ENCODE results near the gene PLXDC2.

Gene PLXDC2

DNA sequence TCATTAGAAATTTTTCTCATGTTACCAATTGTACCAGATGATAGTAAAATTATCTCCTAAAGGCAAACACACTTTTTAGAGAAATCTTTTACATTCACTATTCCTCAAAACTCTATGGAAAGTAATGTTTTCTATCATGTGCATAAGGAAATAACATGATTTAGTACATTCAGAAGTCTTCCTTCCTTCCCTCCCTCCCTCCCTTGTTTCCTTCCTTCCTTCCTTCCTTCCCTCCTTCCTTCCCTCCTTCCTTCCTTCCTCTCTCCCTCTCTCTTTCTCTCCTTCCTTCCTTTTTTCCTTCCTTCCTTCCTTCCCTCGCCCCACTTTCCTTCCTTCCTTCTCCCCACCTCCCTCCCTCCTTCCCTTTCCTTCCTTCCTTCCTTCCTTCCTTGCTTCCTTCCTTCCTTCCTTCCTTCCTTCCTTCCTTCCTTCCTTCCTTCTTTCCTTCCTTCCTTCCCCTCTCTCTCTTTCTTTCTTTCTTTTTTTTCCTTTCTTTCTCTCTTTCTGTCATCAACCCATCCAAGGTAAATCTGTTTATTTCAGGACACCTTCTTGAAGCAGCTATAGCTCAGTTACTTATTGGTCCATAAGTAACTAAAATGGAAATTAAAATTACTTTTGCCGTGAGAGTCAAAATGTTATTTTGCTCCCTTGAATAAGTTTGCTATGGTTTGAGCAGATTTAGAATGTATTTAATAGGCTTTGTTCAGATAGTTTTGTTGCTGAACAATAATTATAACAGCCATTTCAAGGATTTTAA is 197.9 kb downstream of the PLXDC2 start:
- Histone ChIP-seq H3K27me3 (ENCODE audit: control insufficient read depth, low read length) (no peaks in the 10 kb centered on the region), H3K9me3 (ENCODE audit: control insufficient read depth, insufficient read depth, low read length) (no peaks in the 10 kb centered on the region), H3K27ac (ENCODE audit: low read depth, low read length) (no peak overlapping the region), H3K79me2 (ENCODE audit: control insufficient read depth, low read length) (no peaks in the 10 kb centered on the region), H3K4me2 (ENCODE audit: low read length) (no peak overlapping the region), H4K20me1 (ENCODE audit: control insufficient read depth, insufficient read depth, low read depth, low read length) (no peaks in the 10 kb centered on the region), H3F3A (ENCODE audit: control insufficient read depth, insufficient read depth) (no peaks in the 10 kb centered on the region), H3K4me1 (ENCODE audit: control insufficient read depth, low read length) (no peaks in the 10 kb centered on the region), H3K36me3 (ENCODE audit: control insufficient read depth, low read length) (no peaks in the 10 kb centered on the region), H3K9me2 (replicated peaks; ENCODE audit: control insufficient read depth, low read length) (no peaks in the 10 kb centered on the region), H3K4me3 (ENCODE audit: low read length) (no peak overlapping the region)
- TF ChIP-seq, protein P1, sequence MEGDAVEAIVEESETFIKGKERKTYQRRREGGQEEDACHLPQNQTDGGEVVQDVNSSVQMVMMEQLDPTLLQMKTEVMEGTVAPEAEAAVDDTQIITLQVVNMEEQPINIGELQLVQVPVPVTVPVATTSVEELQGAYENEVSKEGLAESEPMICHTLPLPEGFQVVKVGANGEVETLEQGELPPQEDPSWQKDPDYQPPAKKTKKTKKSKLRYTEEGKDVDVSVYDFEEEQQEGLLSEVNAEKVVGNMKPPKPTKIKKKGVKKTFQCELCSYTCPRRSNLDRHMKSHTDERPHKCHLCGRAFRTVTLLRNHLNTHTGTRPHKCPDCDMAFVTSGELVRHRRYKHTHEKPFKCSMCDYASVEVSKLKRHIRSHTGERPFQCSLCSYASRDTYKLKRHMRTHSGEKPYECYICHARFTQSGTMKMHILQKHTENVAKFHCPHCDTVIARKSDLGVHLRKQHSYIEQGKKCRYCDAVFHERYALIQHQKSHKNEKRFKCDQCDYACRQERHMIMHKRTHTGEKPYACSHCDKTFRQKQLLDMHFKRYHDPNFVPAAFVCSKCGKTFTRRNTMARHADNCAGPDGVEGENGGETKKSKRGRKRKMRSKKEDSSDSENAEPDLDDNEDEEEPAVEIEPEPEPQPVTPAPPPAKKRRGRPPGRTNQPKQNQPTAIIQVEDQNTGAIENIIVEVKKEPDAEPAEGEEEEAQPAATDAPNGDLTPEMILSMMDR (IDR thresholded peaks at IDR 0.05; ENCODE audit: low read depth, low read length, poor library complexity, severe bottlenecking), result no peak
- no peak for TF ChIP-seq EZH2phosphoT487 (IDR thresholded peaks at IDR 0.05; ENCODE audit: borderline replicate concordance, low read length)

DNA sequence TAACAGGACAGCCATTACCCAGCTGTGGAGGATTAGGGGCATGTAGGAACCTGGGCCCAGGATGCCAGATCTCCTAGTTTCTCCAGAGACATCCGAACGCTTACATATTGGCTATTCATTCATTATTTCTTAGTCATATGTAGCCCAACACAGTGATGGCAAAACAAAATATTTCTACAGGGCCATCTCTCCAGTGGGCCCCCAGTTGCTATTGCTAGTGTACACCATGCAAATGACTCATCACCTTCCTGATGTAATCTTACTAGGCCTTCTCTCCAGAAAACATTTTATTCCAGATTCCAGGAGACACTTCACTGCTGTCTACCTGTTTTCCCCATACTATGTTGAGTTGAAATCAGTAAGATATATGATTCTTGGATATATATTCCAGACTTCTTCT is 201.7 kb downstream of the PLXDC2 start:
- Histone ChIP-seq H3K79me2 (ENCODE audit: control insufficient read depth, low read length) (no peaks in the 10 kb centered on the region), H4K20me1 (ENCODE audit: control insufficient read depth, insufficient read depth, low read depth, low read length) (no peaks in the 10 kb centered on the region), H3K9me2 (replicated peaks; ENCODE audit: control insufficient read depth, low read length) (no peaks in the 10 kb centered on the region), H3K27me3 (ENCODE audit: control insufficient read depth, low read length) (no peaks in the 10 kb centered on the region), H3F3A (ENCODE audit: control insufficient read depth, insufficient read depth) (no peaks in the 10 kb centered on the region), H3K4me2 (ENCODE audit: low read length) (no peak overlapping the region), H3K4me3 (ENCODE audit: low read length) (no peak overlapping the region), H3K4me1 (ENCODE audit: control insufficient read depth, low read length) (no peaks in the 10 kb centered on the region), H3K27ac (ENCODE audit: low read depth, low read length) (no peak overlapping the region), H3K9me3 (ENCODE audit: control insufficient read depth, insufficient read depth, low read length) (no peaks in the 10 kb centered on the region), H3K36me3 (ENCODE audit: control insufficient read depth, low read length) (no peaks in the 10 kb centered on the region)
- no peak for TF ChIP-seq EZH2phosphoT487 (IDR thresholded peaks at IDR 0.05; ENCODE audit: borderline replicate concordance, low read length)
- TF ChIP-seq, protein P1 (IDR thresholded peaks at IDR 0.05; ENCODE audit: low read depth, low read length, poor library complexity, severe bottlenecking), result no peak

DNA sequence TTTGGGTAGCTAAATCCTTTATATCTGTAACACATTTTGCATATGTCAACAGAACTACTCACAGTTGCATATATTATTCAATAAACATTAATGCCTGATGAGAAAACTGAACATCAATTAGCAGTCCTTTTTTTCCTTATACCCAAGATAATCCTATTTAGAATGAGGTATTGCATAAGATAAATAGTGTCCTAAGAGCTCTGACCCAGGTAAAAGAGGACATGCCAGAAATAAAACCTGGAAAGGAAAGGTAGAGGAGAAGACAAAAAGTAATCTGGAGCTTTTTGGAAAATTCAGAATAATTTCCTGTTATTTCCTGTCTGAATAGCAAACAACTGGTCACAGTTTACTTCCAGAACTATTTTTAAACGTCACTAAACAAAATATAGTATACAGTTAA is 204.4 kb downstream of the PLXDC2 start:
- H3K4me3 ChIP-seq (ENCODE audit: low read length), result no peak overlapping the region
- TF ChIP-seq, protein P1 (IDR thresholded peaks at IDR 0.05; ENCODE audit: low read depth, low read length, poor library complexity, severe bottlenecking), result no peak
- no peak for TF ChIP-seq EZH2phosphoT487 (IDR thresholded peaks at IDR 0.05; ENCODE audit: borderline replicate concordance, low read length)
- no peaks in the 10 kb centered on the region for H3K27me3 ChIP-seq (ENCODE audit: control insufficient read depth, low read length)
- H3K36me3 ChIP-seq (ENCODE audit: control insufficient read depth, low read length), result no peaks in the 10 kb centered on the region
- H3F3A ChIP-seq (ENCODE audit: control insufficient read depth, insufficient read depth), result no peaks in the 10 kb centered on the region
- H3K9me2 ChIP-seq (replicated peaks; ENCODE audit: control insufficient read depth, low read length), result no peaks in the 10 kb centered on the region
- H3K9me3 ChIP-seq (ENCODE audit: control insufficient read depth, insufficient read depth, low read length), result no peaks in the 10 kb centered on the region
- no peaks in the 10 kb centered on the region for H3K79me2 ChIP-seq (ENCODE audit: control insufficient read depth, low read length)
- H3K4me2 ChIP-seq (ENCODE audit: low read length), result no peak overlapping the region
- H3K27ac ChIP-seq (ENCODE audit: low read depth, low read length), result no peak overlapping the region
- no peaks in the 10 kb centered on the region for H3K4me1 ChIP-seq (ENCODE audit: control insufficient read depth, low read length)
- H4K20me1 ChIP-seq (ENCODE audit: control insufficient read depth, insufficient read depth, low read depth, low read length), result no peaks in the 10 kb centered on the region
